HEK293 (cell line): ENCODE results near the gene PITPNB.

Experiments
- ZEB2 ChIP-seq: fragments of 450-650 bp; formaldehyde crosslinking; IDR thresholded peaks from 2 replicates; pipeline ENCODE4 v1.5.1; 2016; ENCODE audit warnings: missing biosample characterization, missing genetic modification characterization
- ZNF121 ChIP-seq: fragments of 450-650 bp; formaldehyde crosslinking; IDR thresholded peaks from 2 replicates; pipeline ENCODE4 v1.5.1; 2016; ENCODE audit warnings: missing biosample characterization, missing genetic modification characterization
- ZNF426 ChIP-seq: fragments of 450-650 bp; formaldehyde crosslinking; IDR thresholded peaks from 2 replicates; pipeline ENCODE4 v1.5.1; 2017; ENCODE audit warnings: missing biosample characterization, missing genetic modification characterization, mild to moderate bottlenecking, inconsistent platforms, moderate library complexity
- ZNF670 ChIP-seq: fragments of 450-650 bp; formaldehyde crosslinking; IDR thresholded peaks from 2 replicates; pipeline ENCODE4 v1.5.1; 2016; ENCODE audit warnings: missing biosample characterization, missing genetic modification characterization, low read depth
- TF ChIP-seq, protein P1 (sequence below): fragments of 450-650 bp; formaldehyde crosslinking; IDR thresholded peaks from 2 replicates; pipeline ENCODE4 v1.5.1; 2016; ENCODE audit warnings: missing biosample characterization, missing genetic modification characterization, low read depth
- TF ChIP-seq, protein P2 (sequence below): fragments of 450-650 bp; formaldehyde crosslinking; IDR thresholded peaks from 2 replicates; pipeline ENCODE4 v1.5.1; 2016; ENCODE audit warnings: missing biosample characterization, missing genetic modification characterization
- TF ChIP-seq, protein P3 (sequence below): fragments of 450-650 bp; formaldehyde crosslinking; IDR thresholded peaks from 2 replicates; pipeline ENCODE4 v1.5.1; 2016; ENCODE audit warnings: missing biosample characterization, missing genetic modification characterization
- TF ChIP-seq, protein P4 (sequence below): fragments of 450-650 bp; formaldehyde crosslinking; IDR thresholded peaks from 2 replicates; pipeline ENCODE4 v1.5.1; 2017; ENCODE audit warnings: missing biosample characterization, missing genetic modification characterization

DNA sequence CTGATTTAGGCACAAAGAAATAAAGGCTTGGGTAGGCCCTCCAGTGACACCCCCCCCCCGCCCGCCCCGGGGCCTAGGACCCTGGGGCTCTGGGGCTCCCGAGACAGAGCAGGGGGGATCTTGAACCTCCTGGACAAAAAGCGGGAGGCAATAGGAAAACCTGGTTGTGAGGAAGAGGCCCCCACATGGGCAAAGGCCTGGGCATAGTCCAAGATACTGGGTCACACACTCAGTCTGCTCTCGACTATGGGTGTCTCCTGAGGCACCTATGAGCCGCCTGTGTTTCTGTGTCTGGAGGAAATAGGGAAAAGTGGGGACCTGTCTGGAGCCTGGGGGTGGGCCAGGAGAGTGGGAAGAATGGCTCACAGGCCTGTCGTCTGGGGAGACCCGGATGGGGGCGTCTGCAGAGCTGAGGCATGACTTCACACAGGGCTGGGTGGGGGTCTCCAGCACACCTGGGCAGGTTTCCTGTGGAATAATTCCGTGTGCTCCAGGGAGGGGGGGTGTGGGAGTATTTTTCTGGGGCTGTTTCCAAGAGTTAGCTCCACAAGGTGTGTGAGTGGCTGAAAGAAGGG lies 115.1 kb downstream of the PITPNB start:
- no peak for TF ChIP-seq ZNF121 (tag by site-specific recombination)
- TF ChIP-seq, protein P1, sequence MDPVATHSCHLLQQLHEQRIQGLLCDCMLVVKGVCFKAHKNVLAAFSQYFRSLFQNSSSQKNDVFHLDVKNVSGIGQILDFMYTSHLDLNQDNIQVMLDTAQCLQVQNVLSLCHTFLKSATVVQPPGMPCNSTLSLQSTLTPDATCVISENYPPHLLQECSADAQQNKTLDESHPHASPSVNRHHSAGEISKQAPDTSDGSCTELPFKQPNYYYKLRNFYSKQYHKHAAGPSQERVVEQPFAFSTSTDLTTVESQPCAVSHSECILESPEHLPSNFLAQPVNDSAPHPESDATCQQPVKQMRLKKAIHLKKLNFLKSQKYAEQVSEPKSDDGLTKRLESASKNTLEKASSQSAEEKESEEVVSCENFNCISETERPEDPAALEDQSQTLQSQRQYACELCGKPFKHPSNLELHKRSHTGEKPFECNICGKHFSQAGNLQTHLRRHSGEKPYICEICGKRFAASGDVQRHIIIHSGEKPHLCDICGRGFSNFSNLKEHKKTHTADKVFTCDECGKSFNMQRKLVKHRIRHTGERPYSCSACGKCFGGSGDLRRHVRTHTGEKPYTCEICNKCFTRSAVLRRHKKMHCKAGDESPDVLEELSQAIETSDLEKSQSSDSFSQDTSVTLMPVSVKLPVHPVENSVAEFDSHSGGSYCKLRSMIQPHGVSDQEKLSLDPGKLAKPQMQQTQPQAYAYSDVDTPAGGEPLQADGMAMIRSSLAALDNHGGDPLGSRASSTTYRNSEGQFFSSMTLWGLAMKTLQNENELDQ (tag by site-specific recombination): no peak
- TF ChIP-seq, protein P2, sequence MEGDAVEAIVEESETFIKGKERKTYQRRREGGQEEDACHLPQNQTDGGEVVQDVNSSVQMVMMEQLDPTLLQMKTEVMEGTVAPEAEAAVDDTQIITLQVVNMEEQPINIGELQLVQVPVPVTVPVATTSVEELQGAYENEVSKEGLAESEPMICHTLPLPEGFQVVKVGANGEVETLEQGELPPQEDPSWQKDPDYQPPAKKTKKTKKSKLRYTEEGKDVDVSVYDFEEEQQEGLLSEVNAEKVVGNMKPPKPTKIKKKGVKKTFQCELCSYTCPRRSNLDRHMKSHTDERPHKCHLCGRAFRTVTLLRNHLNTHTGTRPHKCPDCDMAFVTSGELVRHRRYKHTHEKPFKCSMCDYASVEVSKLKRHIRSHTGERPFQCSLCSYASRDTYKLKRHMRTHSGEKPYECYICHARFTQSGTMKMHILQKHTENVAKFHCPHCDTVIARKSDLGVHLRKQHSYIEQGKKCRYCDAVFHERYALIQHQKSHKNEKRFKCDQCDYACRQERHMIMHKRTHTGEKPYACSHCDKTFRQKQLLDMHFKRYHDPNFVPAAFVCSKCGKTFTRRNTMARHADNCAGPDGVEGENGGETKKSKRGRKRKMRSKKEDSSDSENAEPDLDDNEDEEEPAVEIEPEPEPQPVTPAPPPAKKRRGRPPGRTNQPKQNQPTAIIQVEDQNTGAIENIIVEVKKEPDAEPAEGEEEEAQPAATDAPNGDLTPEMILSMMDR (tag by site-specific recombination): no peak
- TF ChIP-seq, protein P3, sequence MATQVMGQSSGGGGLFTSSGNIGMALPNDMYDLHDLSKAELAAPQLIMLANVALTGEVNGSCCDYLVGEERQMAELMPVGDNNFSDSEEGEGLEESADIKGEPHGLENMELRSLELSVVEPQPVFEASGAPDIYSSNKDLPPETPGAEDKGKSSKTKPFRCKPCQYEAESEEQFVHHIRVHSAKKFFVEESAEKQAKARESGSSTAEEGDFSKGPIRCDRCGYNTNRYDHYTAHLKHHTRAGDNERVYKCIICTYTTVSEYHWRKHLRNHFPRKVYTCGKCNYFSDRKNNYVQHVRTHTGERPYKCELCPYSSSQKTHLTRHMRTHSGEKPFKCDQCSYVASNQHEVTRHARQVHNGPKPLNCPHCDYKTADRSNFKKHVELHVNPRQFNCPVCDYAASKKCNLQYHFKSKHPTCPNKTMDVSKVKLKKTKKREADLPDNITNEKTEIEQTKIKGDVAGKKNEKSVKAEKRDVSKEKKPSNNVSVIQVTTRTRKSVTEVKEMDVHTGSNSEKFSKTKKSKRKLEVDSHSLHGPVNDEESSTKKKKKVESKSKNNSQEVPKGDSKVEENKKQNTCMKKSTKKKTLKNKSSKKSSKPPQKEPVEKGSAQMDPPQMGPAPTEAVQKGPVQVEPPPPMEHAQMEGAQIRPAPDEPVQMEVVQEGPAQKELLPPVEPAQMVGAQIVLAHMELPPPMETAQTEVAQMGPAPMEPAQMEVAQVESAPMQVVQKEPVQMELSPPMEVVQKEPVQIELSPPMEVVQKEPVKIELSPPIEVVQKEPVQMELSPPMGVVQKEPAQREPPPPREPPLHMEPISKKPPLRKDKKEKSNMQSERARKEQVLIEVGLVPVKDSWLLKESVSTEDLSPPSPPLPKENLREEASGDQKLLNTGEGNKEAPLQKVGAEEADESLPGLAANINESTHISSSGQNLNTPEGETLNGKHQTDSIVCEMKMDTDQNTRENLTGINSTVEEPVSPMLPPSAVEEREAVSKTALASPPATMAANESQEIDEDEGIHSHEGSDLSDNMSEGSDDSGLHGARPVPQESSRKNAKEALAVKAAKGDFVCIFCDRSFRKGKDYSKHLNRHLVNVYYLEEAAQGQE (tag by site-specific recombination): no peak
- TF ChIP-seq ZNF670: no peak
- TF ChIP-seq ZEB2 (tag by site-specific recombination): no peak
- no peak for TF ChIP-seq ZNF426
- TF ChIP-seq, protein P4, sequence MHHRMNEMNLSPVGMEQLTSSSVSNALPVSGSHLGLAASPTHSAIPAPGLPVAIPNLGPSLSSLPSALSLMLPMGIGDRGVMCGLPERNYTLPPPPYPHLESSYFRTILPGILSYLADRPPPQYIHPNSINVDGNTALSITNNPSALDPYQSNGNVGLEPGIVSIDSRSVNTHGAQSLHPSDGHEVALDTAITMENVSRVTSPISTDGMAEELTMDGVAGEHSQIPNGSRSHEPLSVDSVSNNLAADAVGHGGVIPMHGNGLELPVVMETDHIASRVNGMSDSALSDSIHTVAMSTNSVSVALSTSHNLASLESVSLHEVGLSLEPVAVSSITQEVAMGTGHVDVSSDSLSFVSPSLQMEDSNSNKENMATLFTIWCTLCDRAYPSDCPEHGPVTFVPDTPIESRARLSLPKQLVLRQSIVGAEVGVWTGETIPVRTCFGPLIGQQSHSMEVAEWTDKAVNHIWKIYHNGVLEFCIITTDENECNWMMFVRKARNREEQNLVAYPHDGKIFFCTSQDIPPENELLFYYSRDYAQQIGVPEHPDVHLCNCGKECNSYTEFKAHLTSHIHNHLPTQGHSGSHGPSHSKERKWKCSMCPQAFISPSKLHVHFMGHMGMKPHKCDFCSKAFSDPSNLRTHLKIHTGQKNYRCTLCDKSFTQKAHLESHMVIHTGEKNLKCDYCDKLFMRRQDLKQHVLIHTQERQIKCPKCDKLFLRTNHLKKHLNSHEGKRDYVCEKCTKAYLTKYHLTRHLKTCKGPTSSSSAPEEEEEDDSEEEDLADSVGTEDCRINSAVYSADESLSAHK: no peak
